RWPE2 (cell line): ENCODE results near the gene ANKUB1.

Source experiments
- ATAC-seq: fragments of 200-7000 bp; cut with Tn5 transposase; 3 replicates; pipeline ENCODE4 v1.9.1; 2021; ENCODE audit warnings: low read depth
- DNase-seq: peaks from one replicate; pipeline ENCODE4 v3.0.0-alpha.2; 2020; ENCODE audit warnings: low spot score
- H3K27ac ChIP-seq: fragments of 450-650 bp; 2 replicates; pipeline ENCODE4 v1.5.1; 2017; ENCODE audit warnings: mild to moderate bottlenecking; ENCODE audit not compliant: poor library complexity, severe bottlenecking
- H3K27me3 ChIP-seq: fragments of 250-450 bp; sonication (Bioruptor Pico); 2 replicates; pipeline ENCODE4 v1.5.1; 2021; ENCODE audit warnings: mild to moderate bottlenecking, moderate library complexity; ENCODE audit not compliant: insufficient read depth, poor library complexity, severe bottlenecking
- H3K36me3 ChIP-seq: fragments of 250-450 bp; sonication (Bioruptor Pico); 2 replicates; pipeline ENCODE4 v1.5.1; 2020; ENCODE audit warnings: low read depth, mild to moderate bottlenecking, moderate library complexity
- H3K4me1 ChIP-seq: fragments of 250-450 bp; sonication (Bioruptor Pico); 2 replicates; pipeline ENCODE4 v1.5.1; 2021; ENCODE audit warnings: mild to moderate bottlenecking, moderate library complexity; ENCODE audit not compliant: insufficient read depth, poor library complexity, severe bottlenecking
- H3K4me3 ChIP-seq: fragments of 250-450 bp; sonication (Bioruptor Pico); 2 replicates; pipeline ENCODE4 v1.5.1; 2021; ENCODE audit warnings: mild to moderate bottlenecking, moderate library complexity; ENCODE audit not compliant: severe bottlenecking
- H3K9me3 ChIP-seq: fragments of 250-450 bp; sonication (Bioruptor Pico); 2 replicates; pipeline ENCODE4 v1.5.1; 2021; ENCODE audit warnings: mild to moderate bottlenecking, moderate library complexity; ENCODE audit not compliant: severe bottlenecking
- CTCF ChIP-seq: fragments of 450-650 bp; IDR thresholded peaks from one replicate; pipeline ENCODE4 v1.5.1; 2017; ENCODE audit warnings: mild to moderate bottlenecking, moderate library complexity; ENCODE audit not compliant: poor library complexity, severe bottlenecking

ANKUB1 gene

DNA sequence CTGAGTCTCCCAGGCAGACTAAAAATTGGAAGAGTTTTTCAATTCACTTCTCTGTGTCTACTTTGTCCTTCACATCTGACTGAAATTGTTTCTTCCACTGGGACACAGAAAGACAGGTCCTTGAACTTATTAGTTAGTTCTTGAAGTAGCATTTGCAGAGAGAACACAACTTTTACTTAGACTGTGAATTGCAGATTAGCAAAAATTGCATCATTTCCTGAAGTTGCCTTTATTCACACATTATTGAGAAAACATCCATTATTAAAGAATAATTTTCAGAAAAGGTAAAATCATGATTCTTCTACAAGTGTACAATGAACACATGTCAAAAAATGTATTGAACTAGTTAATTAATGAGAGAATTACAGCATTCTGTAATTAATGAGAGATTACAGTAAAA is 38.6 kb downstream of the ANKUB1 start:
- ATAC-seq (no peak), DNase-seq (no peak)
- peaks cover 11% of the 10 kb centered on the region for H3K4me1 ChIP-seq
- no peak overlapping the region for H3K4me3 ChIP-seq
- H3K9me3 ChIP-seq, result no peaks in the 10 kb centered on the region
- no peaks in the 10 kb centered on the region for H3K27me3 ChIP-seq
- H3K36me3 ChIP-seq, result peaks cover 26% of the 10 kb centered on the region
- TF ChIP-seq CTCF, result no peak
- no peak overlapping the region for H3K27ac ChIP-seq

GRCh38 chr3:149752788-149753136 is 39.6 kb downstream of the ANKUB1 start:
- no peak overlapping the region for H3K27ac ChIP-seq
- DNase-seq (no peak), ATAC-seq (no peak)
- peaks cover 11% of the 10 kb centered on the region for H3K4me1 ChIP-seq
- peak; percentile 31 for TF ChIP-seq CTCF
- H3K9me3 ChIP-seq, result no peaks in the 10 kb centered on the region
- peaks cover 35% of the 10 kb centered on the region for H3K36me3 ChIP-seq
- no peaks in the 10 kb centered on the region for H3K27me3 ChIP-seq
- peak overlapping the region; percentile 86 for H3K4me3 ChIP-seq

GRCh38 chr3:149752051-149752787 is 40.1 kb downstream of the ANKUB1 start, which contains the start of gene COMMD2:
TSS of gene COMMD2 (minus strand) at chr3:149752489. CDS start at chr3:149752444, 45 bp downstream.
- peaks cover 38% of the 10 kb centered on the region for H3K36me3 ChIP-seq
- peaks cover 11% of the 10 kb centered on the region for H3K4me1 ChIP-seq
- TF ChIP-seq CTCF, result peak; percentile 52
- ATAC-seq (peak; percentile 98), DNase-seq (peak; percentile 71)
- peak within 1 kb of the TSS; percentile 20 for H3K27ac ChIP-seq
- H3K4me3 ChIP-seq, result peak within 1 kb of the TSS; percentile 86
- H3K27me3 ChIP-seq, result no peaks in the 10 kb centered on the region
- H3K9me3 ChIP-seq, result no peaks in the 10 kb centered on the region

GRCh38 chr3:149751551-149751950 is 40.8 kb downstream of the ANKUB1 start:
- DNase-seq (no peak), ATAC-seq (no peak)
- Histone ChIP-seq H3K4me1 (peaks cover 11% of the 10 kb centered on the region), H3K4me3 (peak overlapping the region; percentile 86), H3K27me3 (no peaks in the 10 kb centered on the region), H3K9me3 (no peaks in the 10 kb centered on the region), H3K27ac (peak overlapping the region; percentile 20), H3K36me3 (peaks cover 45% of the 10 kb centered on the region)
- no peak for TF ChIP-seq CTCF

GRCh38 chr3:149744606-149745005 is 47.7 kb downstream of the ANKUB1 start:
- no peak for DNase-seq
- H3K27ac ChIP-seq, result no peak overlapping the region
- no peak overlapping the region for H3K4me3 ChIP-seq
- TF ChIP-seq CTCF, result no peak
- H3K9me3 ChIP-seq, result no peaks in the 10 kb centered on the region
- no peaks in the 10 kb centered on the region for H3K27me3 ChIP-seq
- peaks cover 87% of the 10 kb centered on the region for H3K36me3 ChIP-seq
- H3K4me1 ChIP-seq, result no peaks in the 10 kb centered on the region
- ATAC-seq, result no peak
